ENCODE results near the gene DPEP1.

Gene DPEP1

DNA sequence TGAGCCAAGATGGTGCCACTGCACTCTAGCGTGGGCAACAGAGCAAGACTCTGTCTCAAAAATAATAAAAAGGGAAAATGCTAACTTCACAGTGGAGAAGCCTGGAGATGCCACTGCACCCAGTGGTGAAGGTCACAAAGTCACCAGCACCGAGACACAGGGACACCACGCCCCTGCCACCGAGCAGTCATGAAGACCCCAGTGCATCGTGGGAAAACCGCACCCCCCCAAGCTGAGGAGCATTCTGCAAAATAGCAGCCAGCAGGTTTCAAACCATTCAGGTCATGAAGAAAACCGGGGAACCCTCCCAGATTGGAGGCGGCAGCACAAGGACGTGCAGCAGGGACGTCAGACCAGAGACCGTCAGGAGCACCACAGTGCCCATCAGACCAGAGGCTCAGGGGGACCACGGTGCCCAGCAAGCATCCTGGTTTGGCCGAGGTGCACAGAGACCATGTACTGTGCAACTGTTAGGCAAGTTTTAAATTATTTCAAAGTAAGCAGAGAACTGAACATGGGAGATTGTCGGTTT lies 30.4 kb downstream of the DPEP1 start:
- no peaks in the 10 kb centered on the region for H3K27me3 ChIP-seq (ENCODE audit: insufficient read depth, low read length, poor library complexity, severe bottlenecking)
- H3K9me2 ChIP-seq (replicated peaks; ENCODE audit: low read depth, low read length) = no peaks in the 10 kb centered on the region
- H3K4me2 ChIP-seq (ENCODE audit: low read depth, low read length, poor library complexity, severe bottlenecking) = no peak overlapping the region
- H3K4me1 ChIP-seq (ENCODE audit: insufficient read depth, low read length, poor library complexity, severe bottlenecking) = no peaks in the 10 kb centered on the region
- no peak for TF ChIP-seq EZH2phosphoT487 (IDR thresholded peaks at IDR 0.05; ENCODE audit: borderline replicate concordance)
- no peak for TF ChIP-seq CTCF (conservative IDR thresholded peaks at IDR 0.05; ENCODE audit: low read length)
- H3K9me3 ChIP-seq (ENCODE audit: insufficient read depth, low read depth, low read length) = no peaks in the 10 kb centered on the region
- no peak overlapping the region for H2AFZ ChIP-seq (ENCODE audit: low read length)
- H3K36me3 ChIP-seq (ENCODE audit: insufficient read depth, low read length) = peaks cover 5% of the 10 kb centered on the region; the same call in 1 of the 2 replicates
- H3K4me3 ChIP-seq (ENCODE audit: low read length, poor library complexity, severe bottlenecking) = no peak overlapping the region
- H3K9ac ChIP-seq (ENCODE audit: low read depth, low read length, poor library complexity, severe bottlenecking) = no peak overlapping the region
- no peaks in the 10 kb centered on the region for H3F3A ChIP-seq (ENCODE audit: low read depth)
- H4K20me1 ChIP-seq (ENCODE audit: insufficient read depth, low read length, poor library complexity, severe bottlenecking) = no peaks in the 10 kb centered on the region
- no peaks in the 10 kb centered on the region for H3K79me2 ChIP-seq (ENCODE audit: insufficient read depth, low read length)

DNA sequence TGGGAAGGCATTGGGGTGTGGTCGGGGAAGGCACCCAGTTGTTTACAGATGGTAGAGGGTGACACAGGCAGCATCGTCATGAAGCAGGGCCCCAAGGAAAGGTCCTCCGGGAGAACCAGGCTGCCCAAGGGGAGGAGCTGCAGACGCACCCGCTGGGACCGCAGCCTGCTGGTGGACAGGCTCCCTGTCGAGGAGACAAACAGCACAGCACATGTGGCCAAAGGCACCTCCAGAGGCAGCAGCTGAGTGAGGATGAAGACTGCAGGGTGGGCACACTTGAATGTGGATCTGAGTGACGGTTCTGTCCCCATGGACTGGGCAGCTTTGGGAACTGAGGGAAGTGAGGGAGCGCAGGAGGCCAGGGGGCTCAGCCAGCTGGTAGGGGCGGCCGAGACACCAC lies 31.7 kb downstream of the DPEP1 start:
- Histone ChIP-seq H3K79me2 (ENCODE audit: insufficient read depth, low read length) (no peaks in the 10 kb centered on the region), H3F3A (ENCODE audit: low read depth) (no peaks in the 10 kb centered on the region), H3K9me3 (ENCODE audit: insufficient read depth, low read depth, low read length) (no peaks in the 10 kb centered on the region), H3K4me2 (ENCODE audit: low read depth, low read length, poor library complexity, severe bottlenecking) (no peak overlapping the region), H3K27me3 (ENCODE audit: insufficient read depth, low read length, poor library complexity, severe bottlenecking) (no peaks in the 10 kb centered on the region), H3K4me3 (ENCODE audit: low read length, poor library complexity, severe bottlenecking) (no peak overlapping the region), H3K4me1 (ENCODE audit: insufficient read depth, low read length, poor library complexity, severe bottlenecking) (no peaks in the 10 kb centered on the region), H4K20me1 (ENCODE audit: insufficient read depth, low read length, poor library complexity, severe bottlenecking) (no peaks in the 10 kb centered on the region), H2AFZ (ENCODE audit: low read length) (no peak overlapping the region), H3K36me3 (ENCODE audit: insufficient read depth, low read length) (peaks cover 5% of the 10 kb centered on the region; the same call in 1 of the 2 replicates), H3K9me2 (replicated peaks; ENCODE audit: low read depth, low read length) (no peaks in the 10 kb centered on the region), H3K9ac (ENCODE audit: low read depth, low read length, poor library complexity, severe bottlenecking) (no peak overlapping the region)
- TF ChIP-seq EZH2phosphoT487 (IDR thresholded peaks at IDR 0.05; ENCODE audit: borderline replicate concordance) (no peak), CTCF (conservative IDR thresholded peaks at IDR 0.05; ENCODE audit: low read length) (no peak)

GRCh38 chr16:89646270-89646669 lies 32.8 kb downstream of the DPEP1 start:
- no peaks in the 10 kb centered on the region for H3K4me1 ChIP-seq (ENCODE audit: insufficient read depth, low read length, poor library complexity, severe bottlenecking)
- no peak overlapping the region for H2AFZ ChIP-seq (ENCODE audit: low read length)
- no peak overlapping the region for H3K4me3 ChIP-seq (ENCODE audit: low read length, poor library complexity, severe bottlenecking)
- H3K79me2 ChIP-seq (ENCODE audit: insufficient read depth, low read length) = no peaks in the 10 kb centered on the region
- H3F3A ChIP-seq (ENCODE audit: low read depth) = no peaks in the 10 kb centered on the region
- H3K36me3 ChIP-seq (ENCODE audit: insufficient read depth, low read length) = peaks cover 5% of the 10 kb centered on the region; the same call in 1 of the 2 replicates
- no peaks in the 10 kb centered on the region for H3K9me3 ChIP-seq (ENCODE audit: insufficient read depth, low read depth, low read length)
- no peaks in the 10 kb centered on the region for H3K9me2 ChIP-seq (replicated peaks; ENCODE audit: low read depth, low read length)
- H3K27me3 ChIP-seq (ENCODE audit: insufficient read depth, low read length, poor library complexity, severe bottlenecking) = no peaks in the 10 kb centered on the region
- no peaks in the 10 kb centered on the region for H4K20me1 ChIP-seq (ENCODE audit: insufficient read depth, low read length, poor library complexity, severe bottlenecking)
- H3K9ac ChIP-seq (ENCODE audit: low read depth, low read length, poor library complexity, severe bottlenecking) = no peak overlapping the region
- H3K4me2 ChIP-seq (ENCODE audit: low read depth, low read length, poor library complexity, severe bottlenecking) = no peak overlapping the region
- no peak for TF ChIP-seq EZH2phosphoT487 (IDR thresholded peaks at IDR 0.05; ENCODE audit: borderline replicate concordance)
- TF ChIP-seq CTCF (conservative IDR thresholded peaks at IDR 0.05; ENCODE audit: low read length) = no peak
